ENCODE data around the gene TMCC3.
"Not testable (repeated sequence)": the region's sequence is repeated elsewhere in the genome, so short reads cannot be mapped to it uniquely, and the experiment has no call there.

Gene TMCC3

DNA sequence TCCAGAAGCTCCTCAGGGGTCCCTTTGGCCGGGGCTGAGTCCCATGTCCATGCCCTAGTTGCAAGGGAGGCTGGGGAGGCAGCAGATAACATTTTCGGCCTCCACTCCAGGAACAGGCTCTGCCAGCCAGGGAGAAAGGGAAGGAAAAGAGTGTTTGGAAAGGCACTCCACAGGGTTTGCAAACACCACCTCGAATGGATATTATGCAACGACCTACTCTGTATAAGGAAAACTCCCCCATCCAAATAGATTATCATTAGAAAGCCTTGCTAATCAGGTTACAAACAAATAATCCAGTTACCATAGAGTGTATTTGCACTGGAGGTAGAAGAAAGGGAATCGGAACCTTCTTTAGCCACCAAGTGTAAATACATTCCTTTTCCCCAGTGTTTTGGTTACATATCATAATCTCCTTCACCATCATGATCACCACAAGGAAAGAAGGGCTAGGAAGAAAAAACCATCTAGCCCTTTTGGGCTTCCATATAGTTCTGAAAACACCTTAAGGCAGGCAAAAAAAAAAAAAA is 40.4 kb downstream of the TMCC3 start:
- no peaks in the 10 kb centered on the region for H3K36me3 ChIP-seq (ENCODE audit: control insufficient read depth, insufficient read depth, low read length)
- no peak overlapping the region for H3K9ac ChIP-seq (ENCODE audit: low read depth, low read length)
- H3K4me1 ChIP-seq (ENCODE audit: control insufficient read depth, insufficient read depth, low read length), result peaks cover 26% of the 10 kb centered on the region
- no peaks in the 10 kb centered on the region for H3K27me3 ChIP-seq (ENCODE audit: control insufficient read depth, insufficient read depth, low read length)
- no peak overlapping the region for H3K4me3 ChIP-seq (ENCODE audit: low read depth, low read length)
- no peaks in the 10 kb centered on the region for H3K9me3 ChIP-seq (ENCODE audit: control insufficient read depth, insufficient read depth, low read length)

DNA sequence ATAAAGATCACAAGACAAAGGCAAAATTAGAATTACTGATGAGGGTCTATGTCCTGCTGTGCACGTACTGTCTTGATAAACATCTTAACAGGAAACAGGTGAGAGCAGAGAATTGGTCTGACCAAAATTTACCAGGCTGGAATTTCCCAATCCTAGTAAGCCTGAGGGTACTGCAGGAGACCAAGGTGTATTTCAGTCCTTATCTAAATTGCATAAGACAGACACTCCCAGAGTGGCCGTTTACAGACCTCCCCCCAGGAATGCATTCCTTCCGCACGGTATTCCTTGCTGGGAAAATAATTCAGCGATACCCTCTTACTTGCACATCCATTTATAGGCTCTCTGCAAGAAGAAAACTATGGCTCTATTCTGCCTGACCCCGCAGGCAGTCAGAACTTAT is 43.5 kb downstream of the TMCC3 start:
- not testable (repeated sequence) for H3K9ac ChIP-seq (ENCODE audit: low read depth, low read length); H3K9me3 ChIP-seq (ENCODE audit: control insufficient read depth, insufficient read depth, low read length); H3K4me3 ChIP-seq (ENCODE audit: low read depth, low read length); H3K27me3 ChIP-seq (ENCODE audit: control insufficient read depth, insufficient read depth, low read length); H3K36me3 ChIP-seq (ENCODE audit: control insufficient read depth, insufficient read depth, low read length)
- H3K4me1 ChIP-seq (ENCODE audit: control insufficient read depth, insufficient read depth, low read length), result peaks cover 17% of the 10 kb centered on the region

DNA sequence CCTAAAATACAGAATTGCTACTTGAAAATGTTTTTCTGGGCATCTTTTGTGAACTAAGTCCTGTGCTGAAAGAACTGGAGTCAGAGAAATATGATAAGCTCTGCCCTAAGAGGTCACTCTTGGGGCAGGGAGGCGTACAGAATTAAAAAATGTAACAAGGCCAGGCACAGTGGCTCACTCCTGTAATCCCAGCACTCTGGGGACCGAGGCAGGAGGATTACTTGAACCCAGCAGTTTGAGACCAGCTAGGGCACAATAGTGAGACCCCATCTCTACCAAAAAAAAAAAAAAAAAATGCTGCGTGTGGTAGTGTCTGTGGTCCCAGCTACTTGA is 46.0 kb downstream of the TMCC3 start:
- no peaks in the 10 kb centered on the region for H3K9me3 ChIP-seq (ENCODE audit: control insufficient read depth, insufficient read depth, low read length)
- H3K4me1 ChIP-seq (ENCODE audit: control insufficient read depth, insufficient read depth, low read length), result peaks cover 1% of the 10 kb centered on the region
- no peak overlapping the region for H3K4me3 ChIP-seq (ENCODE audit: low read depth, low read length)
- H3K36me3 ChIP-seq (ENCODE audit: control insufficient read depth, insufficient read depth, low read length), result no peaks in the 10 kb centered on the region
- H3K9ac ChIP-seq (ENCODE audit: low read depth, low read length), result no peak overlapping the region
- H3K27me3 ChIP-seq (ENCODE audit: control insufficient read depth, insufficient read depth, low read length), result no peaks in the 10 kb centered on the region

DNA sequence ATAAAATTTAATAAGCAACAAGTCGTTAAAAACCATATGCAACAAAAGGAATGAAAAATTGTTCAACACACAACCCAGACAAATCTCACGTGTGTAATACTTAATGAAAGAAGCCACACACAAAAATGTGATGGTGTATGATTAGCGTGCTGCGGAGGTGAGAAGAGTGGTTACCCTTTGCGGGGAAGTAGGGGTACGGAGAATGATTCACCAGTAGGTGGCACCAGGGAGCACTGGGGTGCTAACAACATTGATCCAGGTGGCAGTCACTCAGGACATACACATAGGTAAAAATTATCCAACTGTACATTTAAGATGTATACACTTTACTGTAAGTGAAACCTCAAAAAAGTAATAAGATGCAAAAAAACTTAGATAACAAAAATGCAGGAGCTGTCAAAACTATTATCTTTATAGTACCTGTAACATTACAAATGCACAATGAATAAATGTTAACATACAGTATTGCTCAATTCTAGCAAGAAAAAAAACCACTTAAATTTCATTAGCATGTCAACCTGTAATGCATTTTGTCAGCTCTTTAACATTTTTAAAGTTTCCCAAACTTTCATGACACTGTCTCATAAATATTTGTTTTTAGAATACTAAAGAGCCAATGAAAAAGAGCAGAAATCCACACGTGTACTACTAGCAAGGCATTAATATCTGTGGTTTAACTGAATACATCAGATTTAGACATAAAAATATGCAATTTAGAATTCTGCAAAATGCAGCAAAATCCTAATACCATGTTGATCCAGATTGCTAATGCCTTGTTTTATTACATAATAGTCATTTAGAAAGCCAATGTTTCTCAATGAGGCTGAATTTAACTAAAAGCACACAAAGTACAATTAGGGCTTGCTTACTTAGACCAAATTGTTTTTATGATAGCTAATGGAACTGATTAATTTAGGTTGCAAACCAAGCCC is 46.7 kb downstream of the TMCC3 start:
- Histone ChIP-seq H3K9ac (ENCODE audit: low read depth, low read length) (no peak overlapping the region), H3K4me1 (ENCODE audit: control insufficient read depth, insufficient read depth, low read length) (no peaks in the 10 kb centered on the region), H3K9me3 (ENCODE audit: control insufficient read depth, insufficient read depth, low read length) (no peaks in the 10 kb centered on the region), H3K4me3 (ENCODE audit: low read depth, low read length) (no peak overlapping the region), H3K36me3 (ENCODE audit: control insufficient read depth, insufficient read depth, low read length) (no peaks in the 10 kb centered on the region), H3K27me3 (ENCODE audit: control insufficient read depth, insufficient read depth, low read length) (no peaks in the 10 kb centered on the region)

DNA sequence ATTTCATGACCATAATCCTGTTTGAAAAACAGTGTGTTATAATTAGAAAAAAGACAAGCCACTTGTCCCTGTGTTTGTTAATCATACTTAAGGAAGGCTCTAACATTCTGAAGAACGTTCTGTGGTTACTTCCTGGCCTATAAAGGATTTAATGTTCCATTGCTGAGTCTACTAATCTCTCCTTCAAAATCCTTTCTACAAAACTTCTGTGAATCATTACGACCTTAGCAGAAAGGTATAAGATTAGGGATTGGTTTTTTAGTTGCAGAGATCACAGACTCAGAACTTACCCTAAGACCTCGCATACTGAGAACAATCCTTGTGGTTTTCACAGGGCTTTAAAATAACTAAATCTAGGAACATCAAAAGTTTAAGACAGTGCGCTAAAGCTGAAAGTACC is 48.3 kb downstream of the TMCC3 start:
- Histone ChIP-seq H3K36me3 (ENCODE audit: control insufficient read depth, insufficient read depth, low read length) (no peaks in the 10 kb centered on the region), H3K27me3 (ENCODE audit: control insufficient read depth, insufficient read depth, low read length) (no peaks in the 10 kb centered on the region), H3K4me3 (ENCODE audit: low read depth, low read length) (no peak overlapping the region), H3K4me1 (ENCODE audit: control insufficient read depth, insufficient read depth, low read length) (no peaks in the 10 kb centered on the region), H3K9ac (ENCODE audit: low read depth, low read length) (no peak overlapping the region), H3K9me3 (ENCODE audit: control insufficient read depth, insufficient read depth, low read length) (no peaks in the 10 kb centered on the region)

DNA sequence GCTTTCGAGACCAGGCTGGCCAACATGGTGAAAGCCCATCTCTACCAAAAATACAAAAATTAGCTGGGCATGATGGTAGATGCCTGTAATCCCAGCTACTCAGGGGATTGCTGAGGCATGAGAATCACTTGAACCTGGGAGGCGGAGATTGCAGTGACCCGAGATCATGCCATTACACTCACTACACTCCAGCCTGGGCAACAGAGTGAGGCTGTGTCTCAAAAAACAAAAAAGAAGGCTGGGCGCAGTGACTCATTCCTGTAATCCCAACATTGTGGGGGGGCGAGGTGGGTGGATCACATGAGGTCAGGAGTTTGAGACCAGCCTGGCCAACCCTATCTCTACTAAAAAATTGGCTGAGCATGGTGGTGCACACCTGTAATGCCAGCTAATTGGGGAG is 49.0 kb downstream of the TMCC3 start:
- H3K9ac ChIP-seq (ENCODE audit: low read depth, low read length); H3K4me1 ChIP-seq (ENCODE audit: control insufficient read depth, insufficient read depth, low read length); H3K36me3 ChIP-seq (ENCODE audit: control insufficient read depth, insufficient read depth, low read length); H3K27me3 ChIP-seq (ENCODE audit: control insufficient read depth, insufficient read depth, low read length); H3K4me3 ChIP-seq (ENCODE audit: low read depth, low read length); H3K9me3 ChIP-seq (ENCODE audit: control insufficient read depth, insufficient read depth, low read length): not testable (repeated sequence)

DNA sequence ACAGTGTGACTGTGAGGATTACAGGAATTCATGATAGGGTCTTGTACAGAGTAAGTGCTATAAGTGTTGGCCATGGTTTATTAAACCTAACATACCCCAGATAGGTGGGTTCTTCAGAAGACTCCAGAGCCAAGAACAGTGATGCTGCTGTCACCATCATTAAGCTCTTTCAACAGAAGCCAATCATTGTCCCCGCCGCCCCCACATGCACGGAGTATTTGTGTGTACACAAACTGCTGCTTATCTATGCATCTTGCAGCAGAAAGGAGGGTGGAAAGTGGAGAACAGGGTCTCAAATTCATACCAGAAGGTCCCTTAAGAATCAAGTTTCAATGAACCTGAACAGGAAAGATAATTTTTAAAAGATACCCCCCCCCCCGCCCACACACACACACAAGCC is 51.2 kb downstream of the TMCC3 start:
- H3K27me3 ChIP-seq (ENCODE audit: control insufficient read depth, insufficient read depth, low read length), result no peaks in the 10 kb centered on the region
- no peak overlapping the region for H3K9ac ChIP-seq (ENCODE audit: low read depth, low read length)

DNA sequence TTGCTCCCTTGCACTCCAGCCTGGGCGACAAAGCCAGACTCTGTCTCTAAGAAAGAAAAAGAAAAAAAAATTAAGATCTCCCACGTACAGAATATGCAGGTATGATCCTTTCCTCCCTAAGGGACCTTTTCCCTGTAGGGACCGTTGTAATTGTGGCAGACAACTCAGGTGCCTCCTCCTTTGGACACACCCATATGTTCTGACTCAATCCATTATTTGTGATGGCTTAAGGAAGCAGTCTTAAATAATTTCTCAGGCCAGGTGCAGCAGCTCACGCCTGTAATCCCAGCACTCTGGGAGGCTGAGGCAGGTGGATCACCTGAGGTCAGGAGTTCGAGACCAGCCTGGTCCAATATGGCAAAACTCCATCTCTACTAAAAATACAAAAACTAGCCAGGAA is 53.1 kb downstream of the TMCC3 start:
- H3K9me3 ChIP-seq (ENCODE audit: control insufficient read depth, insufficient read depth, low read length), result no peaks in the 10 kb centered on the region
- no peak overlapping the region for H3K9ac ChIP-seq (ENCODE audit: low read depth, low read length)
- H3K4me3 ChIP-seq (ENCODE audit: low read depth, low read length), result no peak overlapping the region
- no peaks in the 10 kb centered on the region for H3K36me3 ChIP-seq (ENCODE audit: control insufficient read depth, insufficient read depth, low read length)
- H3K27me3 ChIP-seq (ENCODE audit: control insufficient read depth, insufficient read depth, low read length), result no peaks in the 10 kb centered on the region
- H3K4me1 ChIP-seq (ENCODE audit: control insufficient read depth, insufficient read depth, low read length), result no peaks in the 10 kb centered on the region

More for the DNA sequence above, 51.2 kb downstream of the TMCC3 start:
- H3K9me3 ChIP-seq (ENCODE audit: control insufficient read depth, insufficient read depth, low read length), result no peaks in the 10 kb centered on the region
- no peak overlapping the region for H3K4me3 ChIP-seq (ENCODE audit: low read depth, low read length)
- no peaks in the 10 kb centered on the region for H3K36me3 ChIP-seq (ENCODE audit: control insufficient read depth, insufficient read depth, low read length)
- no peaks in the 10 kb centered on the region for H3K4me1 ChIP-seq (ENCODE audit: control insufficient read depth, insufficient read depth, low read length)

DNA sequence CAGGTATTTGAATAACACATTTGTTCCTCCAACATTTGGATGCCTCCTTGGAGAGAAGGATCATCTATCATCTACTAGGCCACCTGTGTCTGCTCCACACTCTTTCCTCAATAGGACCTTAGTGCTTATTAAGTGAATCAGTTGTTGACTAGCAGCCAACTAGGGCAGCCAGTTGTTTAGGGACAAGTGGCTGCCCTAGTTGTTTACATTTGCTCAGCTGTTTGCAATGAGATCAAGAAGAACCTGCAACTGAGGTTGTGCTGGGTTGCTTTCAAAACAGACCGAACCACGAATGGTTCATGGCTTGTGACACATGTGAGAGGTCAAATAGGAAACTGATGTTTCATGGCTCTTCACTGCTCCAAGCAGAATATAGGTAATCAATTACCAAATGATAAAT is 53.8 kb downstream of the TMCC3 start:
- no peaks in the 10 kb centered on the region for H3K36me3 ChIP-seq (ENCODE audit: control insufficient read depth, insufficient read depth, low read length)
- no peaks in the 10 kb centered on the region for H3K4me1 ChIP-seq (ENCODE audit: control insufficient read depth, insufficient read depth, low read length)
- no peak overlapping the region for H3K4me3 ChIP-seq (ENCODE audit: low read depth, low read length)
- H3K9me3 ChIP-seq (ENCODE audit: control insufficient read depth, insufficient read depth, low read length), result no peaks in the 10 kb centered on the region
- H3K27me3 ChIP-seq (ENCODE audit: control insufficient read depth, insufficient read depth, low read length), result no peaks in the 10 kb centered on the region
- no peak overlapping the region for H3K9ac ChIP-seq (ENCODE audit: low read depth, low read length)

DNA sequence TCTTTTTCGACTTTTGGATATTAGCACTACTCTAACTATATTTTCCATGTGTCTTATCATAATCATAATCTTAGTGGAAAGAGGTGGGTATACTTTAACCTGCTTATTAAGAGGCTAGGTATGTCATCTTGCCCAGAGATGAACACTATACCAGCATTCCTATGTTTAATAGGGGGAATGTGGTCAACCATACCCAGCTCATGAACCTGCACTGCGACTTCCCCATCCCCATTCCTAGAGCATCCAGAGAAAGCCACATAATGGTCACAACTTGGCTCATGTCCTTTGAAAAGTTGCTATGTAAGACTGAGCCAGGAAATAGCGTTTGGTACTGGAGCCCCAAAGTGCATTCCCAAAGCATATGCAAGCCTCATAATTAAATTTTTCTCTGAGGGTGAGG is 55.2 kb downstream of the TMCC3 start:
- H3K36me3 ChIP-seq (ENCODE audit: control insufficient read depth, insufficient read depth, low read length), result no peaks in the 10 kb centered on the region
- no peak overlapping the region for H3K4me3 ChIP-seq (ENCODE audit: low read depth, low read length)
- H3K9ac ChIP-seq (ENCODE audit: low read depth, low read length), result no peak overlapping the region

DNA sequence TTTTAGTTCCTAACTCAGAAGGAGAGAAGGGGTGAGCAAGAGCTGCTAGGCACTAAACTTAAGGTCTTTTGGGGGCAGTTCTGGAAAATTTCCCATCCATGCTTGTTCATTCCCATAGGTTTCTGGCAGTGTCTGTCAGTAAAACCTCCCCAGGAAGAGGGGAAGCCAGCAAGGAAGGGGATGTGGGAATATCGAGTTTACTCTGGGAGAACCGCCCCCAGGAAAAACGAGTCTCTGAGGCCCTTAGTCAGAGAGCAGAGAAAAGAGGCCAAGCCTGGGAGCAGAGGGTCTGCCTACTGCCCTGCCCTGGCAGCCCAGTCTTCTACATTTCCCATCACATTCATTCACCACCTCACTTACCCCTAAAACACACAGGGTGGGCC is 55.9 kb downstream of the TMCC3 start:
- no peaks in the 10 kb centered on the region for H3K9me3 ChIP-seq (ENCODE audit: control insufficient read depth, insufficient read depth, low read length)
- H3K36me3 ChIP-seq (ENCODE audit: control insufficient read depth, insufficient read depth, low read length), result no peaks in the 10 kb centered on the region
- no peaks in the 10 kb centered on the region for H3K27me3 ChIP-seq (ENCODE audit: control insufficient read depth, insufficient read depth, low read length)
- H3K4me3 ChIP-seq (ENCODE audit: low read depth, low read length), result no peak overlapping the region
- H3K9ac ChIP-seq (ENCODE audit: low read depth, low read length), result no peak overlapping the region
- peaks cover 1% of the 10 kb centered on the region for H3K4me1 ChIP-seq (ENCODE audit: control insufficient read depth, insufficient read depth, low read length)

More for the DNA sequence above, 55.2 kb downstream of the TMCC3 start:
- no peaks in the 10 kb centered on the region for H3K27me3 ChIP-seq (ENCODE audit: control insufficient read depth, insufficient read depth, low read length)
- no peaks in the 10 kb centered on the region for H3K4me1 ChIP-seq (ENCODE audit: control insufficient read depth, insufficient read depth, low read length)
- no peaks in the 10 kb centered on the region for H3K9me3 ChIP-seq (ENCODE audit: control insufficient read depth, insufficient read depth, low read length)

DNA sequence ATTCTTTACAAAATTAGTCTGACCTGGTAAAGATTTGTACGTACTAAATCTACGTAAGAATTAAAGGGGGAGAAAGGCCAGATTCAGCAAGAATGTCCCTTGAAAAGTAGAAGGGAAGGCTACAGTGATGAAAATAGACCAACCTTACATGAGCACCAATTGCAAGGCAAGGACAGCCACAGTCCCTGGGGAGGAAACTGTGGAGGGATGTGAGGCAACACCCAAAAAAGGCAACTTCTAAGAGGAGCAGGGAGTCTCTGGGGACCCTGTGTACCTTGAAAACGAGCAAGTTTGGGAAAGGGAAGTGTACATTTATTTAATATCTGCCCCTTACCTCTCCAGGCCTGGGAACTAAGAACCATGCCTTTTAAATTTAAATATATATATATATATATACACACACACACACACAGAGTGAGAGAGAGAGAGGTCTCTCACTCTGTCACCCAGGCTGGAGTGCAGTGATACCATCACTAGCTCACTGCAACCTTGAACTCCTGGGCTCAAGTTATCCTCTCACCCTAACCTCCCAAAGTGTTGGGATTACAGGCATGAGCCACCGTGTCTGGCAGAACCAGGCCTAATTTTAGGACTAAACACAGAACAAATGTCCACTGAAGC is 56.4 kb downstream of the TMCC3 start:
- Histone ChIP-seq H3K9me3 (ENCODE audit: control insufficient read depth, insufficient read depth, low read length) (no peaks in the 10 kb centered on the region), H3K36me3 (ENCODE audit: control insufficient read depth, insufficient read depth, low read length) (no peaks in the 10 kb centered on the region), H3K4me1 (ENCODE audit: control insufficient read depth, insufficient read depth, low read length) (peaks cover 2% of the 10 kb centered on the region), H3K27me3 (ENCODE audit: control insufficient read depth, insufficient read depth, low read length) (no peaks in the 10 kb centered on the region), H3K9ac (ENCODE audit: low read depth, low read length) (no peak overlapping the region), H3K4me3 (ENCODE audit: low read depth, low read length) (no peak overlapping the region)
